Stimulated activated CD8-positive, alpha-beta memory T cell treated with anti-CD3 and anti-CD28 coated beads, Interleukin-12 subunit alpha, Interleukin-12 subunit beta, amount 100 ng/mL, for 4 hours (primary cell): Measurements from ENCODE around the gene APP.
"Not testable (repeated sequence)": the region's sequence is repeated elsewhere in the genome, so short reads cannot be mapped to it uniquely, and the experiment has no call there.

Experiments
- DNase-seq: peaks from one replicate; pipeline ENCODE4 v3.0.0-alpha.2; 2020; ENCODE audit warnings: low read depth

APP gene

GRCh38 chr21:26061437-26061836 lies 109.1 kb downstream of the APP start:
- no peak for DNase-seq

- no peak for DNase-seq
Observed at GRCh38 chr21:26060335-26061115, 110.0 kb downstream of the APP start.

GRCh38 chr21:26057477-26058170 lies 112.9 kb downstream of the APP start:
- DNase-seq: no peak

- no peak for DNase-seq
Observed at GRCh38 chr21:26055841-26056264, 114.7 kb downstream of the APP start.

- no peak for DNase-seq
Observed at GRCh38 chr21:26055010-26055409, 115.6 kb downstream of the APP start.

GRCh38 chr21:26052057-26052456 lies 118.5 kb downstream of the APP start:
- DNase-seq: no peak

- no peak for DNase-seq
Observed at GRCh38 chr21:26050857-26051256, 119.7 kb downstream of the APP start.

GRCh38 chr21:26049803-26050202 lies 120.8 kb downstream of the APP start:
- no peak for DNase-seq

GRCh38 chr21:26047279-26047967 lies 123.1 kb downstream of the APP start:
- DNase-seq: no peak

GRCh38 chr21:26043891-26044290 lies 126.7 kb downstream of the APP start:
- no peak for DNase-seq

- DNase-seq: no peak
Observed at GRCh38 chr21:26042181-26042876, 128.2 kb downstream of the APP start.

GRCh38 chr21:26041431-26042180 lies 129.0 kb downstream of the APP start:
- no peak for DNase-seq

- DNase-seq: no peak
Observed at GRCh38 chr21:26036916-26037315, 133.7 kb downstream of the APP start.

- DNase-seq: no peak
Observed at GRCh38 chr21:26032263-26032662, 138.3 kb downstream of the APP start.

GRCh38 chr21:26028183-26028582 lies 142.4 kb downstream of the APP start:
- no peak for DNase-seq

GRCh38 chr21:26027696-26028095 lies 142.9 kb downstream of the APP start:
- no peak for DNase-seq

GRCh38 chr21:26025536-26026512 lies 144.7 kb downstream of the APP start:
- no peak for DNase-seq

- not testable (repeated sequence) for DNase-seq
Observed at GRCh38 chr21:26023406-26023805, 147.2 kb downstream of the APP start.

- not testable (repeated sequence) for DNase-seq
Observed at GRCh38 chr21:26022598-26023337, 147.8 kb downstream of the APP start.

GRCh38 chr21:26020510-26020909 lies 150.1 kb downstream of the APP start:
- DNase-seq: no peak
